Neural crest cell (in vitro differentiated cells): ENCODE results near the gene HTRA1. TPM values are rescaled to one million over a fixed set of nuclear protein-coding genes. Genes with fewer than 3 reads are reported as not detected.

Experiments used
- DNase-seq: peaks from one replicate; pipeline ENCODE4 v3.0.0; 2021; ENCODE audit warnings: low read depth, mixed read lengths, low spot score
- H3K27ac Mint-ChIP-seq: one replicate; pipeline ENCODE4 v1.8.0; 2021; ENCODE audit warnings: mild to moderate bottlenecking, mixed read lengths; ENCODE audit not compliant: unreplicated experiment
- H3K27me3 Mint-ChIP-seq: 2 replicates; pipeline ENCODE4 v1.8.0; 2021; ENCODE audit warnings: low read depth, mild to moderate bottlenecking, mixed read lengths
- H3K36me3 Mint-ChIP-seq: 2 replicates; pipeline ENCODE4 v1.8.0; 2021; ENCODE audit warnings: low read depth, mild to moderate bottlenecking, mixed read lengths
- H3K4me1 Mint-ChIP-seq: 2 replicates; pipeline ENCODE4 v1.8.0; 2021; ENCODE audit warnings: mixed read lengths
- H3K4me3 Mint-ChIP-seq: one replicate; pipeline ENCODE4 v1.8.0; 2021; ENCODE audit warnings: mild to moderate bottlenecking, mixed read lengths
- H3K9me3 Mint-ChIP-seq: 2 replicates; pipeline ENCODE4 v1.8.0; 2021; ENCODE audit warnings: mixed read lengths
- CTCF ChIP-seq: fragments of 200-600 bp; sonication (generic); conservative IDR thresholded peaks from 2 replicates; pipeline ENCODE4 v1.5.0; 2021; ENCODE audit warnings: antibody characterized with exemption, mild to moderate bottlenecking
- total RNA-seq: library from RNA; stranded (reverse); gene quantifications from 2 replicates; pipeline ENCODE4 v1.2.1, GENCODE V29; 2021

The HTRA1 gene
- total RNA-seq, 1 donor from 2014 or later: 8.2 TPM

DNA sequence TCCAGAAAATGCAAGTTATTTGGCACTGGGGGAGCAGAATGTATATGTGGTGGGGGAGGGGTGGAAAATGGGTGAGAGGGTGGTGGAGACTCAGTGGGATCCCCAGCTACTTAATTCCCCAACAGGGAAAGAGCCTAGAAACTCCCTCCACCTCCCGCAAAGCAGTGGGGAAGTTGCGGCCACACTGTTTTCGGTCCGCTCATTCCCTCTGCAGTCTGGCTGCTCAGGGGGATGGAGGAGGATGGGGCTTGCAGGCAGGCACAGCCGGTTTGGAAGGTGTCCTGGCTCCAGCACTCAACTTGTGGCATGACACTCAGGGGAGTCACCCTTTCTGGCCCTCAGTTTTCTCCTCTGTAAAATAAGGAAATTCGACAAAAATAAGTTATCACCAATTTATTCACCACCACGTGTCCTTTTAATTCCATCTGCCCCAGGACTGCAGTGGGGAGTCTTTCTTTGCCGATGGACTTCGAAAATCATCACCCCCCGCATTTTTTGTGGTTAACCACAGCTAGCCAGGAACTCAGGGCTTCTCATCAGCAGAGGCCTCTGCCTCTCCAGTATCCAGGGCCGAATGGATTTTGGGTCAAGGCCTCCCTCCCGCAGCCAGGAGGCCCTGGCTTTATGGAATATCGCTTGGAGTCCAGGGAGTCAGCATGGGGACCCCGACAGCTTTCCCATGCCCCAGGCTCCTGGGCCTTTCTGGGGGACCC, 1.6 kb upstream of the HTRA1 start:
- H3K9me3 Mint-ChIP-seq: no peaks in the 10 kb centered on the region
- H3K4me3 Mint-ChIP-seq: peak overlapping the region; percentile 86
- no peak overlapping the region for H3K27ac Mint-ChIP-seq
- TF ChIP-seq CTCF: no peak
- H3K4me1 Mint-ChIP-seq: peaks cover 20% of the 10 kb centered on the region
- H3K36me3 Mint-ChIP-seq: no peaks in the 10 kb centered on the region
- no peak for DNase-seq
- H3K27me3 Mint-ChIP-seq: peaks cover 54% of the 10 kb centered on the region

DNA sequence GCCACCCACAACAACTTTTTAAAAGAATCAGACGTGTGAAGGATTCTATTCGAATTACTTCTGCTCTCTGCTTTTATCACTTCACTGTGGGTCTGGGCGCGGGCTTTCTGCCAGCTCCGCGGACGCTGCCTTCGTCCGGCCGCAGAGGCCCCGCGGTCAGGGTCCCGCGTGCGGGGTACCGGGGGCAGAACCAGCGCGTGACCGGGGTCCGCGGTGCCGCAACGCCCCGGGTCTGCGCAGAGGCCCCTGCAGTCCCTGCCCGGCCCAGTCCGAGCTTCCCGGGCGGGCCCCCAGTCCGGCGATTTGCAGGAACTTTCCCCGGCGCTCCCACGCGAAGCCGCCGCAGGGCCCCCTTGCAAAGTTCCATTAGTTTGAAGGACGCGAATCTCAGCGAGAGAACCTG, 461 bp upstream of the HTRA1 start:
- Mint-ChIP-seq H3K27ac (no peak overlapping the region), H3K4me3 (peak overlapping the region; percentile 76), H3K36me3 (no peaks in the 10 kb centered on the region), H3K9me3 (no peaks in the 10 kb centered on the region), H3K27me3 (peaks cover 66% of the 10 kb centered on the region), H3K4me1 (peaks cover 14% of the 10 kb centered on the region)
- TF ChIP-seq CTCF: no peak
- no peak for DNase-seq

DNA sequence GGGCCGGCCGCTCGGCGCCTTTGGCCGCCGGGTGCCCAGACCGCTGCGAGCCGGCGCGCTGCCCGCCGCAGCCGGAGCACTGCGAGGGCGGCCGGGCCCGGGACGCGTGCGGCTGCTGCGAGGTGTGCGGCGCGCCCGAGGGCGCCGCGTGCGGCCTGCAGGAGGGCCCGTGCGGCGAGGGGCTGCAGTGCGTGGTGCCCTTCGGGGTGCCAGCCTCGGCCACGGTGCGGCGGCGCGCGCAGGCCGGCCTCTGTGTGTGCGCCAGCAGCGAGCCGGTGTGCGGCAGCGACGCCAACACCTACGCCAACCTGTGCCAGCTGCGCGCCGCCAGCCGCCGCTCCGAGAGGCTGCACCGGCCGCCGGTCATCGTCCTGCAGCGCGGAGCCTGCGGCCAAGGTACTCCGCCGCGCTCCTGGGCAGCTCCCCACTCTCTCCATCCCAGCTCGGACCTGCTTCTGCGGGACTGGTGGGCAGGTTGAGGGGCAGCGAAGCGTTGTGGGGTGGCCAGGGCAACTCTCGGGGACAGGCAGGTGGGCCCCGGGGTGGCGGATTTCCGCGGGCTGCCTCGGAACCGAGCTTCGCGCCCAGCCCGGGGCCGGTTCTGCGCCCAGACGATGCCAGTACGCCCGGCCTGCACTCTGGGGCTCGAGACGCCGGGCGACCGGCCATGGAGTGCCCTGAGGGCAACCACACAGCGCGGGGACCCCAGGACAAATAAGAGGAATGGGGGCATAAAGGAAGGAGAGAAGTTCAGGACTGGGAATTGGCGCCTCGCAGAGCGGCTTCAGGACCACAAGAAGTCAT, 578 bp downstream of the HTRA1 start:
- H3K27me3 Mint-ChIP-seq: peaks cover 76% of the 10 kb centered on the region
- no peaks in the 10 kb centered on the region for H3K36me3 Mint-ChIP-seq
- H3K4me1 Mint-ChIP-seq: peaks cover 14% of the 10 kb centered on the region
- no peak overlapping the region for H3K27ac Mint-ChIP-seq
- peak overlapping the region; percentile 87 for H3K4me3 Mint-ChIP-seq
- H3K9me3 Mint-ChIP-seq: no peaks in the 10 kb centered on the region
- TF ChIP-seq CTCF: no peak
- DNase-seq: no peak

DNA sequence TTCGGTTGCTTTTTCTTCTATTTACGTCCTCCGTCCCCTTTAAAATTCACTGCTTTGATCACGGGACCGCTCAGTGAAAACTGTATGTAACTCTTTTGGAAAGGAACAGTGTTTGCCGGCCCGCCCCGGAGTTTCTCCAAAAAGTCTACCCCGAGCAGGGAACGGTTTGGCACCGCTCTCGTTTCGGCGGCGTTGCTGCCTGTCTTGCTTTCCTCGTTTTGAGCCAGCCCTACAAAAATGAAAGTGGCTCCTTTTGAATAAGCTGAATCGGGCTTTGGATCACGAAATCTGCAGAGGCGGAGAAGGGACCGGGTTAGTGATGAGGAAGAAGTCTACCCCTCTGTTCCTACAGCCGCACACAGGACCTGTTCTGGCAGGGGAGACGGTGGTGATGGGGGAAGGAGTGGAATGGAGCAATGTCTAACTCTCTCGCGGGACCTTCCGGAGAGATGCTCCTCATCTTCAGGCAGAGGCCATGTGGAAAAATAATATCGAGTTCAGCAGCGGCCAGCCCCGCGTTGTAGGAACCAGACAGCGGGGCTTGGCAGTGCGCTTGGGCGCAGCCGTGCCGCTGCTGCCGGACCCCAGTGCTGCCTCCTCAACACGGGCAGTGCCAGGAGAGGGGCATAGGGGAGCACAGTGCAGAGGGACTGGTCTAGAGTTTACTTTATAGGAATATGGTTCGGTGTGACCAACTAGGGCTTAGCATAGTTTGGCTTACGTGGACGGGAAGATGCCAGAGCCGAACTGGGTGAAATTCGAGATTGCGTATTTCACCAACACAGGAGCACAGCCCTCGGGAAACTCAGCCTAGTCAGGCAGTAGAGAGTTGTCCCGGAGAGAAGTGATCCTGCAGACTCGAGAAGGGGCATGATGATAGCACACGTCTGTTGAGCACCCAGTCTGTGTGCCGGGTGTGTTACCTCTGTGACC, 1.4 kb downstream of the HTRA1 start:
- Mint-ChIP-seq H3K4me1 (peaks cover 14% of the 10 kb centered on the region), H3K4me3 (peak overlapping the region; percentile 87), H3K36me3 (no peaks in the 10 kb centered on the region), H3K9me3 (no peaks in the 10 kb centered on the region), H3K27me3 (peaks cover 82% of the 10 kb centered on the region), H3K27ac (no peak overlapping the region)
- DNase-seq: no peak
- no peak for TF ChIP-seq CTCF
